SK-N-MC (cell line): ENCODE data around the gene PLEKHG4B.

Source experiments
- EZH2 ChIP-seq: fragments of 200-600 bp; sonication (generic); IDR thresholded peaks from one replicate; pipeline ENCODE4 v1.6.1; 2017; ENCODE audit warnings: antibody characterized with exemption
- POLR2AphosphoS5 ChIP-seq: IDR thresholded peaks from 2 replicates; pipeline ENCODE4 v1.6.1; 2012; ENCODE audit warnings: mild to moderate bottlenecking, low read depth, low read length, borderline replicate concordance

GRCh38 chr5:51500-51823, 40.5 kb upstream of the PLEKHG4B start:
- no peak for TF ChIP-seq POLR2AphosphoS5
- no peak for TF ChIP-seq EZH2
